Activated T-helper 2 cell treated with anti-CD3 and anti-CD28 coated beads, Interferon-gamma antibody, Interleukin-2, Interleukin-4, amounts not matched to agents 10 μg/mL and 5 μg/mL and 100 μg/mL, durations not matched to agents 14 hours and 24 hours and 36 hours (primary cell): ENCODE results near the gene RHOD. TPM values are rescaled to one million over a fixed set of nuclear protein-coding genes. Genes with fewer than 3 reads are reported as not detected.

Experiments used
- DNase-seq: peaks from one replicate; pipeline ENCODE4 v3.0.0; 2021; ENCODE audit warnings: low spot score
- H3K27ac Mint-ChIP-seq: one replicate; pipeline ENCODE4 v1.8.0; 2021; ENCODE audit warnings: mixed read lengths
- H3K27me3 Mint-ChIP-seq: one replicate; pipeline ENCODE4 v1.8.0; 2021; ENCODE audit warnings: low read depth, mixed read lengths
- H3K36me3 Mint-ChIP-seq: one replicate; pipeline ENCODE4 v1.8.0; 2021; ENCODE audit warnings: low read depth, mixed read lengths
- H3K4me1 Mint-ChIP-seq: one replicate; pipeline ENCODE4 v1.8.0; 2021; ENCODE audit warnings: low read depth, mixed read lengths
- H3K4me3 Mint-ChIP-seq: one replicate; pipeline ENCODE4 v1.8.0; 2021; ENCODE audit warnings: low read depth, mild to moderate bottlenecking, moderate library complexity, mixed read lengths
- H3K9me3 Mint-ChIP-seq: one replicate; pipeline ENCODE4 v1.8.0; 2021; ENCODE audit warnings: mixed read lengths
- intact Hi-C: fragments of 100-400 bp; cut with micrococcal nuclease; formaldehyde crosslinking; loops from one replicate; pipeline ENCODE4 v1.15.1; 2023
- total RNA-seq: library from RNA; stranded (reverse); gene quantifications from 2 replicates; pipeline ENCODE4 v1.2.3, GENCODE V29; 2022

The RHOD gene
- total RNA-seq, 1 donor from 2014 or later: 0.30 TPM

GRCh38 chr11:67024966-67025365 is 31.7 kb upstream of the RHOD start:
- H3K4me3 Mint-ChIP-seq: no peak overlapping the region
- no peak overlapping the region for H3K27ac Mint-ChIP-seq
- no peak for DNase-seq
- intact Hi-C loops: no loop called here
- H3K27me3 Mint-ChIP-seq: peaks cover 60% of the 10 kb centered on the region
- no peaks in the 10 kb centered on the region for H3K36me3 Mint-ChIP-seq
- H3K4me1 Mint-ChIP-seq: peaks cover 15% of the 10 kb centered on the region
- H3K9me3 Mint-ChIP-seq: no peaks in the 10 kb centered on the region

- Mint-ChIP-seq H3K9me3 (no peaks in the 10 kb centered on the region), H3K36me3 (no peaks in the 10 kb centered on the region), H3K27me3 (peaks cover 62% of the 10 kb centered on the region), H3K4me3 (no peak overlapping the region), H3K27ac (no peak overlapping the region), H3K4me1 (peaks cover 15% of the 10 kb centered on the region)
- intact Hi-C loops: no loop called here
- no peak for DNase-seq
Observed at GRCh38 chr11:67025750-67026149, 30.9 kb upstream of the RHOD start.

GRCh38 chr11:67026941-67027340 is 29.7 kb upstream of the RHOD start:
- H3K27me3 Mint-ChIP-seq: peaks cover 62% of the 10 kb centered on the region
- no peaks in the 10 kb centered on the region for H3K9me3 Mint-ChIP-seq
- no peak for DNase-seq
- peaks cover 15% of the 10 kb centered on the region for H3K4me1 Mint-ChIP-seq
- H3K36me3 Mint-ChIP-seq: no peaks in the 10 kb centered on the region
- intact Hi-C loops: no loop called here
- no peak overlapping the region for H3K27ac Mint-ChIP-seq
- H3K4me3 Mint-ChIP-seq: no peak overlapping the region

- Mint-ChIP-seq H3K4me1 (peaks cover 15% of the 10 kb centered on the region), H3K27me3 (peaks cover 60% of the 10 kb centered on the region), H3K36me3 (no peaks in the 10 kb centered on the region), H3K4me3 (no peak overlapping the region), H3K9me3 (no peaks in the 10 kb centered on the region), H3K27ac (no peak overlapping the region)
- DNase-seq: no peak
- intact Hi-C loops: no loop called here
Observed at GRCh38 chr11:67027483-67027930, 29.1 kb upstream of the RHOD start.

GRCh38 chr11:67027943-67028542 is 28.6 kb upstream of the RHOD start:
- DNase-seq: no peak
- intact Hi-C loops: no loop called here
- Mint-ChIP-seq H3K9me3 (no peaks in the 10 kb centered on the region), H3K4me1 (peaks cover 15% of the 10 kb centered on the region), H3K36me3 (no peaks in the 10 kb centered on the region), H3K27ac (no peak overlapping the region), H3K27me3 (peaks cover 58% of the 10 kb centered on the region), H3K4me3 (no peak overlapping the region)

- H3K9me3 Mint-ChIP-seq: no peaks in the 10 kb centered on the region
- no peaks in the 10 kb centered on the region for H3K36me3 Mint-ChIP-seq
- H3K27me3 Mint-ChIP-seq: peaks cover 61% of the 10 kb centered on the region
- no peak overlapping the region for H3K27ac Mint-ChIP-seq
- peaks cover 12% of the 10 kb centered on the region for H3K4me1 Mint-ChIP-seq
- no peak for DNase-seq
- H3K4me3 Mint-ChIP-seq: no peak overlapping the region
- intact Hi-C loops: no loop called here
Observed at GRCh38 chr11:67029146-67029545, 27.5 kb upstream of the RHOD start.

GRCh38 chr11:67030976-67031375 is 25.7 kb upstream of the RHOD start:
- H3K9me3 Mint-ChIP-seq: no peaks in the 10 kb centered on the region
- H3K27ac Mint-ChIP-seq: no peak overlapping the region
- no peaks in the 10 kb centered on the region for H3K4me1 Mint-ChIP-seq
- H3K36me3 Mint-ChIP-seq: no peaks in the 10 kb centered on the region
- no peak for DNase-seq
- no peak overlapping the region for H3K4me3 Mint-ChIP-seq
- intact Hi-C loops: no loop called here
- H3K27me3 Mint-ChIP-seq: peaks cover 47% of the 10 kb centered on the region

GRCh38 chr11:67031791-67032561 is 24.7 kb upstream of the RHOD start:
- Mint-ChIP-seq H3K9me3 (no peaks in the 10 kb centered on the region), H3K27ac (no peak overlapping the region), H3K27me3 (peaks cover 38% of the 10 kb centered on the region), H3K4me1 (no peaks in the 10 kb centered on the region), H3K36me3 (no peaks in the 10 kb centered on the region), H3K4me3 (no peak overlapping the region)
- intact Hi-C loops: no loop called here
- no peak for DNase-seq

GRCh38 chr11:67032830-67033551 is 23.7 kb upstream of the RHOD start:
- Mint-ChIP-seq H3K4me1 (no peaks in the 10 kb centered on the region), H3K27ac (no peak overlapping the region), H3K27me3 (peaks cover 37% of the 10 kb centered on the region), H3K9me3 (no peaks in the 10 kb centered on the region), H3K4me3 (no peak overlapping the region), H3K36me3 (no peaks in the 10 kb centered on the region)
- intact Hi-C loops: no loop called here
- no peak for DNase-seq

GRCh38 chr11:67033661-67034166 is 22.9 kb upstream of the RHOD start:
- DNase-seq: no peak
- Mint-ChIP-seq H3K4me1 (no peaks in the 10 kb centered on the region), H3K27me3 (peaks cover 37% of the 10 kb centered on the region), H3K9me3 (no peaks in the 10 kb centered on the region), H3K27ac (no peak overlapping the region), H3K4me3 (no peak overlapping the region), H3K36me3 (no peaks in the 10 kb centered on the region)
- intact Hi-C loops: no loop called here

- Mint-ChIP-seq H3K9me3 (no peaks in the 10 kb centered on the region), H3K27me3 (peaks cover 33% of the 10 kb centered on the region), H3K27ac (no peak overlapping the region), H3K4me3 (no peak overlapping the region), H3K4me1 (no peaks in the 10 kb centered on the region), H3K36me3 (no peaks in the 10 kb centered on the region)
- DNase-seq: no peak
- intact Hi-C loops: no loop called here
Observed at GRCh38 chr11:67034350-67034749, 22.3 kb upstream of the RHOD start.

GRCh38 chr11:67040147-67040546 is 16.5 kb upstream of the RHOD start:
- H3K36me3 Mint-ChIP-seq: no peaks in the 10 kb centered on the region
- DNase-seq: no peak
- intact Hi-C loops: no loop called here
- H3K9me3 Mint-ChIP-seq: no peaks in the 10 kb centered on the region
- H3K27me3 Mint-ChIP-seq: peaks cover 14% of the 10 kb centered on the region
- H3K4me3 Mint-ChIP-seq: no peak overlapping the region
- H3K27ac Mint-ChIP-seq: no peak overlapping the region
- no peaks in the 10 kb centered on the region for H3K4me1 Mint-ChIP-seq

- Mint-ChIP-seq H3K9me3 (no peaks in the 10 kb centered on the region), H3K27ac (no peak overlapping the region), H3K27me3 (peaks cover 14% of the 10 kb centered on the region), H3K4me1 (no peaks in the 10 kb centered on the region), H3K36me3 (no peaks in the 10 kb centered on the region), H3K4me3 (no peak overlapping the region)
- intact Hi-C loops: no loop called here
- no peak for DNase-seq
Observed at GRCh38 chr11:67041602-67042001, 15.0 kb upstream of the RHOD start.
